HG02759 (cell line): Measurements from ENCODE around the gene CHD1.
"Not testable (repeated sequence)": the region's sequence is repeated elsewhere in the genome, so short reads cannot be mapped to it uniquely, and the experiment has no call there.

Experiments used
- ATAC-seq: cut with Tn5 transposase; IDR thresholded peaks from one replicate; pipeline ENCODE4 v1.9.1; 2021; ENCODE audit warnings: mild to moderate bottlenecking, moderate library complexity; ENCODE audit not compliant: unreplicated experiment

The CHD1 gene

DNA sequence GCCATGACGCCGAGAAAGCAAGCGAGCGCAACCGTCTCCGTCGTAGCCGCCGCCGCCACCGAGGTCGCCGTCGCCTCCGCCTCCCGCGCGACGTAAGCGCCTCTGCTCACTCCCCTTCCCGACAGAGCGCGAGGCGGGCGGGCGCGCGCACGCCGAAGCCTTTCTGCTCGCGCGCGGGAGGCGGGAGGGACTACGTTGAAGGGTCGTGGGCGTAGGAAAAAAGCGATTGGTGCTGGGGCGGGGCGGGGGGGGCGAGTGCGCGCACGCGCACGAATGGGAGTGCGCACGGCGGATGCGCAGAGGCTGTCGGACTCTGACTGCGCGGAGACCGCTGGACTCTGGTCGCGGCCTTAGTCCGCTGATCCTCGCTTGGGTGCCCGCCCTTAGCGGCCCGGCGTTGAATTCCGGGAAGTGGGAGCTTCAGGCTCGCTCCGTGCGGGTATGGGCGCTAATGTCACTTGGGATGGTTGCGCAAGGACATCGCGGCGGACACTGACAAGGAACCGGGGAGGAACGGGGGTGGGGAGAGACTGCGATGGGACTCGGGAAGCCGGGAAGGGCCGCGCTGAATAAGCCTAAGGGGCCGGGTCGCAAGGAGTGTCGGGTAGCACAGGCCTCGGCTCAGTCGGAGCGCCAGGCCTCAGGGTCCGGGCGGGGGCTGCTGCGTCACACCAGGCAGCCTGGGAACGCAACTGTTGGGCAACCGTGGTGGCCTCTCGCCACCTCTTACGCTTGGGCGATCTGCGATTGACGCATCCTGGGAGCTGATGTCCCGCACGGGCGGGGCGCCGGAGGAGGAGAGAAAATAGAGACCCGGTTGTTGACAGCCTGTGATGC lies at the start of gene CHD1:
TSS of gene CHD1 (minus strand) at position 135 of the 837 bp plus-strand sequence. CDS start 2,621 bp downstream, outside the sequence.
- peak; percentile 62 for ATAC-seq

DNA sequence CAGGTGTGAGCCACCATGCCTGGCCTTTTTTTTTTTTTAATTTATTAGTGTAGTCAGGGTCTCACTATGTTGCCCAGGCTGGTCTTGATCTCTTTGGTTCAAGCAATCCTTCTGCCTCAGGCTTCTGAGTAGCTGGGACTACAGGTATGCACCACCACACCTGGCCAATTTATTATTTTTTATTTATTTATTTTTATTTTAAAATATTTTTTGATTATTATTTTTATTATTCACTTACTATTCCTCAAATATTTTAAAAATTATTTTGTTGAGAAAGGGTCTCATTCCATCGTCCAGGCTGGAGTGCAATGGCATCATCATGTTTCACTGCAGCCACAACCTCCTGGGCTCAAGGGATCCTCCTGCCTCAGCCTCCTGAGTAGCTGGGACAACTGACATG lies 49.7 kb upstream of the CHD1 start:
- no peak for ATAC-seq

GRCh38 chr5:98977723-98978122 lies 48.9 kb upstream of the CHD1 start:
- ATAC-seq: no peak

DNA sequence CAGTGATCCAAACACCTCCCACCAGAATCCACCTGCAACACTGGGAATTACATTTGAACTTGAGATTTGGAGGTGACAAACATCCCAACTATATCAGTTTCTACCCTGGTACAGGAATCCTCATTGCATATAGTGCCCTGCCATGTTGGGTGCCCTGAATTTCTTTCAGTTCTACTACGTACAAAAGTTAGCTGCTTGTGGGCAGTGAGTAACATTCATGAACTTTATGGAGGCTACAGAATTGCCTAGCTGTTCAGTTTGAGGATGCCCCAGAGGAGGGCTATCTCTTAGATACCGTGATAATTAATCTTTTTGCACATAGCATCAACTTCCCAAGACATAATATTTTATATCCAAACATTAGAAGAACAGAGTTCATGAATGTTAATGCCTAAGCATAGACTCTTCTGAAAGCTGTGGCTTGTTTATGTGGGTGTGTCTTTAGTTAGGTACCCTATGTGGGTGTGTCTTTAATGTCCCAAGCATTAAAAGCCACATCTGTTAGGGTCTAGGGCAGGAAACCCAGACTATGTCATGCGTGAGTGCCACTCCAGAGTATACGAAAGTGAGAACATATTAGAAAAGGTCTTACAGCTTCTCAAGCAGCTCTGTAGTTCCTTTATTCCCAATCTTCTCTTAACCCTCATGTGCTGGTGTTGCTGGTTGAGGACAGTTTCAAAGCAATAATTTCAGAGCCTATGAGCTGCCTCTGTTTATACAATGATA lies 47.0 kb upstream of the CHD1 start:
- ATAC-seq: peak; percentile 87

DNA sequence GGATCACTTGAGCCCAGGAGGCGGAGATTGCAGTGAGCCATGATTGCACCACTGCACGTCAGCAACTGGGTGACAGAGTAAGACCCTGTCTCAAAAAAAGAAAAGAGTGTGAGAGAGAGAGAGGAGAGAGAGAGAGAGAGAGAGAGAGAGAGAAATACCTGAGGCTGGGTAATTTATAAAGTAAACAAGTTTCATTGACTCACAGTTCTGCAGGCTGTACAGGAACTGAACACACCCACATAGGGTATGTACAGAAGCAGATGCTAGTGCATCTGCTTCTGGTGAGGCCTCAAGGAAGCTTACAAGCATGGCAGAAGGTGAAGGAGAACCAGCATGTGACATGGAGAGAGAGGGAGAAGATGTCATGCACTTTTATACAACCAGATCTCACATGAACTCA lies 46.4 kb upstream of the CHD1 start:
- peak; percentile 49 for ATAC-seq

- ATAC-seq: no peak
These were observed 40.6 kb upstream of the CHD1 start for GRCh38 chr5:98969400-98969799.

- no peak for ATAC-seq
These were observed 39.3 kb upstream of the CHD1 start for GRCh38 chr5:98968056-98968564.

GRCh38 chr5:98965226-98965625 lies 36.4 kb upstream of the CHD1 start:
- no peak for ATAC-seq

DNA sequence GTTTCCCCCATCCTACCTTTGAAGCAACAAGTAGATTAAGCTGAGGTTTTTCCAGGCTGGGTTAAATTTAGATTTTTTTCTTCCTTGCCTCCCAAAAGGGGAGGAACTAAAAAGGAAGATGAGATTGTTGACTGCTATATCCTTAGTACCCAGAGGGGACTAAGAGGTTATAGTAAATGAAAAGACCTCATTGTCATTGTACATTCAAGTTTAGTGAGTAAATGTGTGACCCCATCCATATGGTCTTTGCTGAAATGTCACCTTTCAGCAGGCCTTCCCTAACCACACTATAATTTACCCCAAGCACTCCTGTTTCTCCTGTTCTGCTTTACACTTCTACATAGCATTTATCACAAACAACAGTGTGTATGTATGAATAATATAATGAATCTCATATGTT lies 35.8 kb upstream of the CHD1 start:
- no peak for ATAC-seq

DNA sequence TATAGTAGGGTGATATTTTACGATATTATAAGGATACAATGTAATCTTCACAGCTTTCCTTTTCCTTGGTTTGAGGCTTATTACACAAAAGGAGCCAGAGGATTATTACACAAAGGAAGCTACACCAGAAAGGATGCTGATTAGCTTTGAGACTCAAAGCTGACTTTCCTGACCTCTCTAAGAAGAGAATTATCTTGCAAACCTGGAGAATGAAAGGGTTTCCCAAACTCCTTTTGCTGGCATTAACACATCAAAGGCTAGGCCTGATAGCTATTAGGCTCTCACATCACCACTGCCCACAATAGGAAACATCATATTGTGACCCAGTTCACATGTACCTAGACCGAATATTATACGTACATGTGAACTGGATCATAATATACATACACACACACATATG lies 34.2 kb upstream of the CHD1 start:
- no peak for ATAC-seq

- ATAC-seq: peak; percentile 29
These were observed 33.8 kb upstream of the CHD1 start for GRCh38 chr5:98962587-98962986.

DNA sequence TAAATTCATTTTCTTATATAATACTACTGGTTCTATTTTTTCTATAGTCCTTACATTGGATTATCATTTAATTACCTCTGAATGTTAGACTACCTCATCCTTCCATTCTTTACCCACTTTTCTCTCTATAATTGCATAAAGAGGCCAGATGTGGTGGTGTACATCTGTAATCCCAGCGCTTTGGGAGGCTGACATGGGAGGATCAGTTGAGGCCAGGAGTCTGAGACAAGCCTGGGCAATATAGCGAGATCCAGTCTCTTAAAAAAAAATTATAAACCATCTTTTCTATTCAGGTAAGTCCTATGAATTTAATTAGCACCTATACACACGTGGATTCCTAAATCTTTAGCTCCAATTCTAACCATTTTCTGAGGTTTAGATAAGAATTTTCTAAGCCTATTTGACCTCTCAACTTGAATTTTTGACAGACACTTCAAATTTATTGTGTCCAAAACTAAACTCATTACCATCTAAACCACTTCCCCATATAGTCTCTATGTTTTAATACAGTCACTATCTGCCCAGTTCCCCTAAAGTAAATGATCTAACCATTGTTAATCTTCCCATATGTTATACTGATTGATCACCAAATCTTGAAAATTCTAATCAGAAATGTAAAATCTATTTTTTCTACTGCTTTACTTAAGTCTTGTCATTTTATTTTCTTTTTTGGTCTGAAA lies 33.0 kb upstream of the CHD1 start:
- peak; percentile 51 for ATAC-seq

- ATAC-seq: no peak
These were observed 28.5 kb upstream of the CHD1 start for GRCh38 chr5:98957307-98957706.

GRCh38 chr5:98955888-98956287 lies 27.1 kb upstream of the CHD1 start:
- ATAC-seq: not testable (repeated sequence)

- not testable (repeated sequence) for ATAC-seq
These were observed 26.7 kb upstream of the CHD1 start for GRCh38 chr5:98955471-98955870.

- no peak for ATAC-seq
These were observed 25.7 kb upstream of the CHD1 start for GRCh38 chr5:98954392-98955028.

DNA sequence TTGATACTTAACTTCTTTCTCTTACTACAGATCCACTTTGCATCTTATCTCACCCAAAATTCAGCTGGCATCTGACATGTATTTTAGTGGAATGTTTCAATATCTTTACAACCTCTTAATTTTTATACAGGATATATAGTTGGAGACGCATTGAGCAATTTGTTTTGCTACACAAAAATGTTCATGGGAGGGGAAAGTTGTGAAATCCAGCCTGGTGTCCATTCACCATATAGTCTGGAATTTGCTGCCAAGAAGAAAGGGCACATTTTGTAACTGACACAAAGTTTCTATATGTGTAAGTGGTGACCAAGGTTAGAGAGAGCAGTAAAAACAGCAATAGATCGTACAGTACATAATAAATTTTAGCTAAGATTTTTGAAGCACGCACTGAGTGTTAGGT lies 14.0 kb upstream of the CHD1 start:
- no peak for ATAC-seq

GRCh38 chr5:98941131-98941883 lies 12.5 kb upstream of the CHD1 start:
- ATAC-seq: no peak

DNA sequence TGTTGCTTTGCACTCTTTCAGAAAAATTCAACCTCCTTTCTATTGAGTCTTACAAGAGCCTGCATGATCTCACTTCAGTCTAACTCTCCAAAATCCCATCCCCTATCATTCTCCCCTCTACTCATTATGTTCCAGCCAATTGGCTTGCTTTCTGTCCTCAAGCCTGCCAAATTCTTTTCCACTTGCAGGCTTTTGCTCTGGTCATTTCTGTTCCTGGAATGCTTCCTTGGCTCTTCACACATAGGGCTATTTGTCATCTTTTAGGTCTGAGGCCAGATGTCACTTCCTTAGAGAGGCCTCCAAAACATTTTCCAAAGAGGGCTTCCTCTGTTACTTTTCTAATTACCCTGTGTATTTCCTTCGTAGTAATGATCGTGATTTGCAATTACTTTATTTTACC lies 11.8 kb upstream of the CHD1 start:
- ATAC-seq: no peak

GRCh38 chr5:98938464-98938863 lies 9.7 kb upstream of the CHD1 start:
- no peak for ATAC-seq
